ENCODE data around the gene TMEM237.

GRCh38 chr2:201660293-201660895, 17.1 kb upstream of the TMEM237 start:
- no peak for TF ChIP-seq CTCF (conservative IDR thresholded peaks at IDR 0.05; ENCODE audit: low read depth, low read length)
- no peak for TF ChIP-seq EZH2 (IDR thresholded peaks at IDR 0.05; ENCODE audit: borderline replicate concordance, low read depth, low read length, poor library complexity, severe bottlenecking)

All from A673 (cell line).